ENCODE measurements around the gene COA8. TPM values are rescaled to one million over a fixed set of nuclear protein-coding genes. Genes with fewer than 3 reads are reported as not detected.

The COA8 gene
- total RNA-seq, 1 experiment from 2014 or later: 34.7 TPM

DNA sequence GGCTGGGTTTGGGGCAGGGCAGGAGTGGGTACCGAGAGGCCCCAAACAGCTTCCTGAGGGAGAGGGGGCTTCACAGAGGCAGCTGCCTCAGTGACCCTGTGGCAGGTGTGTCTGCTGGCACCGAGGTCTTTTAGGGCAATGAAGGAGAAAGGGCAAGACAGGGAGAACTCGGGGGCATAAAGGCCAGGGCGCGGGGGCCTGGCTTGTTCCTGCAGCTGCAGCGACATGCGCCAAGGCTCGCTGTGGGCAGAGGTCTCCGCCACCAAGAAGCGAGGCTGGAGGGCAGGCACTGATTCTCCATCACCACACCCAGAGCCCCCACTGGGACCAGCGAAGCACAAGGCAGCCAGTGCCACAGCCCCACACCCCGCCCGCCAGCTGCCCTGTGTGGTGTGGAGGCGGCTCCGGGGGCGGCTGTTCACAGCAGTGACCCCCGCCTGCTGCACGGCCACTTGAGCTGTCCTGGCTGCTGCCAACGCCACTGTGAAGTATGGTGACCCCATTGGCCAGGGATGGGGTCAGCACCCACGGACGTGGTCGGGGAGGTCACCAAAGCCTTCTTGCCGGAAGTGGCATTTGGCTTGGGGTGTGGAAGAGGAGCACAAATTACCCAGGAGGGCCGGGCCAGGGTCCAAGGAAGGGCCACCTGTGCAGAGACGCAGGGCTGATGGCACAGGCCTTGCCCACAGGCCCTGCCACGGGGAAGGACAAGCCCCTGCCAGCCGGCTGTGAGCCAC lies 16.7 kb upstream of the COA8 start:
- no peak for DNase-seq (ENCODE audit: low spot score)
- in situ Hi-C loops (cut with HindIII; ENCODE audit: low sequenced_read_pairs): no loop called here

DNA sequence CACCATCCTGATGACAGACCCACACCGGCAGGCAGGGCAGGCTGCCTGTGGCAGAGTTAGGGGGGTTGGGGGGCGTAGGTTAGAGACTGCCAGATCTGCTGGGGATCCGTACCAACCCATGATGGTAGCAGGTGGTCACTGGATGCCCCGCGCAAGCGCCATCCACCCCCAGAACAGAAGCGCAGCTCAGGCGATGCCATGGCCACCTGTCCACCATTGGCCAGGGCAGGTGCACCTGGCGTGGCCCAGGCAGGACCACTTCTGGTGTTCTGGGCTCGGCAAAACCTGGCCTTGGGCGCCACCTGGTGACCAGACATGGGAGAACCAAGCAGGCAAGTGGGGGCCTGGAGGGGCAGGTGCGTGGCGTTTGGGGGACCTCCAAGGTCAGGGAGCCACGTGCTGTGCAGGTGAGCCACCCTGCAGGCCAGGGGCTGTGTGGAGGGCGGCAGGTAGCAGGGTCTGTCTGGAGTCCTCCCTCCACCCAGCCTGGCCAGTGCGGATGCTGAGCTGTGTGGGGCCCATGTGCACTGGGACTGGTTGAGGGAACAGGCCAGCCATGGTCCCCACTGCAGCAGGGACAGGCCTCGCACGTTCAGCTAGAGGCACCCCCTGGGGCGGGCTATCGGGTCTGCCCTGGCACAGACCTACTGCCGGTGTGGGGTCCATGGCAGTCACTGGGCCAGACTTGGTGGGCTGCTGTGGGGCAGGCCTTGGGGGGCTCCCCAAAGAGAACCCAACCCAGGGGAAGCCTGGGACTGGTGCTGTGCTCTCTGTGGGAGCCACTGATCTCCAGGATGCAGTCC lies 15.9 kb upstream of the COA8 start:
- in situ Hi-C loops (cut with HindIII; ENCODE audit: low sequenced_read_pairs): no loop called here
- DNase-seq (ENCODE audit: low spot score): peak; percentile 94

DNA sequence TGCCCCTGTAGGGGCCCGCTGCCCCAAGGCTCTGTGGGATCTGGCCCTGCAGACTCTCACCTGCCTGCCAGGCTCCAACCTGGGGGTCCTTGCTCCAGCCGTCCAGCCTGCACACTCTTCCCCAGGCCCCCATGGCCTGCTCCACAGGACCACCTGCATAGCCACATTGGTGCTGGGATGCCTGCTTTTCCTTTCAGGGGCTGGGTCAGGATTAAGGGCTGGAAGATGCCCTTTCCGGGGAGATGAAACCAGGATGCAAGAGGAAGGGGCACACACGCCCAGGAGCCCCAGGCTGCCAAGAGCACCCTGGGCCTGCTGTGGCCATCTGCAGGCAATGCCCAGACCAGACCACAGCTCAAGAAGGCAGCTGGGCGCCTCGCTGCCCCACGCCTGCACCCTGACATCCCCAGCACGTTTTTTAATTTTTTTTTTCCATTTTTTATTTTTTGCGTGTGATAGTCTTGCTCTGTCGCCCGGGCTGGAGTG lies 15.3 kb upstream of the COA8 start:
- in situ Hi-C loops (cut with HindIII; ENCODE audit: low sequenced_read_pairs): no loop called here
- DNase-seq (ENCODE audit: low spot score): no peak

DNA sequence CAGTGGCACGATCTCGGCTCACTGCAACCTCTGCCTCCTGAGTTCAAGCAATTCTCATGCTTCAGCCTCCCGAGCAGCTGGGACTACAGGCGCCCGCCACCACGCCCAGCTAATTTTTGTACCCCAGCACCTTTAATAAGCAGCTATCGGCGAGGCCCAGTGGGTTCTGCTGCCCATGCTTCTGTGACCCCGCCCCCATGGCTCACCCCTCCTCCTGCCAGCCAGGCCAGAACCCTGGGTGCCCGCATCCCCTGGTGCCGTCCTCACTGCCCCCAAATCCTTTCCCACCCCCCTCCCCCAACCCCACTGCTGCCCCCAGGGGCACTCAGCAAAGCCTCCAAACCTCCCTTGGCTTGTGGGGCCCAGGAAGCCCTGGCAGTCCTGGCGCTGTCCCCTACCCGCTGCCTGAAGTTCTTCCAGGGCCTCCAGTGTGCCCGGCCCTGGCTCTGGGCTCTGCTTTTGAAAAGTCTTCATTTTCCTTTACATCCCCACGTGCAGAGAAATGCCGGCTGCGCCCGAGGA lies 14.8 kb upstream of the COA8 start:
- in situ Hi-C loops (cut with HindIII; ENCODE audit: low sequenced_read_pairs): no loop called here
- DNase-seq (ENCODE audit: low spot score): no peak

DNA sequence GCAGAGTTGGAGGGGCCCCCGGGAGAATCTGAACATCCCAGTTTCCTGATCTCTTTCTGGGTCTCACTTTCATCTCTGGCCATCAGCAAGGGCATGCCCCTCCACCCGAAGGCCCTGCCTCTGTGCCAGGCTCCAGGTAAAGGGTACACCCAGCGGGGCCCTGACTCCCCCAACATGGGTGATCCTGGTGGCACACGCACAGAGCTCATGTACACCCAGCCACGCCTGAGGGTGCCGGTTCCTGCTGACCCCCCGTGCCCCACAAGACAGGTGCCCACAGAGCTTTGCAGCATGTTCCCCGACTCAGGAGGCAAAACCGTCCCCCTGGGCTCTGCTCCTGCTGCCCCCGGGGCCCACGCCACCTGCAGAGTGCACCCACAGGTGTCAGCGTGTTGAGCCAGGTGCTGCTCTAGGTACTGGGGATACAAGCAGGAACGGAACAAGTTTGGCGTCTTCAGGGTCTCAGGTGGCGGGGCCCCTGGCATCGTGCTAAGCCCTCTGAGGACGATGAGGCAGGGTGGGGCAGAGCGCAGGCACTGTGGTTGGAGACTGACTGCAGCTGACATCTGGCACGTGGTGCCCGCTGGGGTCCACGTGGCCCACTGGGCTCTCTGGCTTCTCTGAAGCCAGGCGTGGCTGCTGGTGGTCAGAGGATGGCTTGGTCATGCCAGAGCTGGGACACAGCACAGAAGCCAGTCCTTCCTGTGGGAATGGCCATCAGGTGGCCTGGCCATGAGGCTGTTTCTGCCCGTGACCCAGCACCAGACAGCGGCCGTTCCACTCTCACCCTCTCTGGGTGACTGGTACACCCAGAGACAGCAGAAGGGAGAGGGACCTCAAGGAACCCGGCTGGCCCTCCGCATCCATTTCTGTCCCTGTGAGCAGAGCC lies 14.1 kb upstream of the COA8 start:
- DNase-seq (ENCODE audit: low spot score): no peak
- in situ Hi-C loops (cut with HindIII; ENCODE audit: low sequenced_read_pairs): no loop called here

DNA sequence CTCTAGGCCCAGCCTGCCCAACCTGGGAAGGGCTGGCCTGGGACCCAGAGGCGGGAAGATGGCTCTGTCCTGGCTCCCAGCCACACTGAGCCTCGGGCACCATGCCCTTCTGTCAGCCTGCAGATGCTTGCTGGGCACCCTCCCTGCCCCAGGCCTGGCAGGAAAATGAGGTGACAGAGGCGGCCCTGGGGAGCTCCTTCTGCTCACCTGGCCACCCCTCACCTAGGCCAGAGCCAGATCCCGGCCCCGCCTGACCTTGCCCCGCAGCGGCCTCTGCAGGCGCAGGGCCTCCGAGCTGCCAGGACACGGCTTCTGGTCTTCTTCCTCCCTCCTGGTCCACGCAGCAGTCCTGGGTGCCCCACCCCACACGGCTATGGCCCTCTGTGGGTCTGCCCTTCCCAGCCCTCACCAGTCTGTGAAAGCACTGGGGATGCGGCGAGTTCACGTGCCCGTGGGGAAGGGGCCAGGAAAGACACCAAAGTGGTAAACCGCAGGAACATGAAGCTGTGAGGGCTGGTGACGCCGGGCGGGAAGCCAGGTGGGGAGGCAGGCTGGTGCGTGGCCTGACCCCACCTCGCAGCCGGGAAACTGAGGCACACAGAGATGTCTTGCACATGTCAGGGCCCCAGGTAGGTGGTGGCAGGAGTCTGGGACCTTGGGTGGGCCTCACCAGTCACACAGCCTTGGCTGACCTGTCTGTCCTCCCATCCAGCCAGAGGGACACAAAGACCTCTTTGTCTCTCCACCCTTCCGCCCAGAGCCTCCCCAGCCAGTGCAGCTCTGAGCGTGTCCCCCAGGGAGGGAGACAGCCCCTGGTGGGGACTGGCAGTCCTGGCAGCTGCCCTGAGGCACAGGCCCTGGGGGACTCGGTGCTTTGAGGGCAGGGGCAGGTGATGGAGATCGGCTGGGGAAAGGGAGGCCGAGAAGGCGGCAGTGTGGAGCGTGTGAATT lies 13.1 kb upstream of the COA8 start:
- in situ Hi-C loops (cut with HindIII; ENCODE audit: low sequenced_read_pairs): no loop called here
- DNase-seq (ENCODE audit: low spot score): peak; percentile 91

DNA sequence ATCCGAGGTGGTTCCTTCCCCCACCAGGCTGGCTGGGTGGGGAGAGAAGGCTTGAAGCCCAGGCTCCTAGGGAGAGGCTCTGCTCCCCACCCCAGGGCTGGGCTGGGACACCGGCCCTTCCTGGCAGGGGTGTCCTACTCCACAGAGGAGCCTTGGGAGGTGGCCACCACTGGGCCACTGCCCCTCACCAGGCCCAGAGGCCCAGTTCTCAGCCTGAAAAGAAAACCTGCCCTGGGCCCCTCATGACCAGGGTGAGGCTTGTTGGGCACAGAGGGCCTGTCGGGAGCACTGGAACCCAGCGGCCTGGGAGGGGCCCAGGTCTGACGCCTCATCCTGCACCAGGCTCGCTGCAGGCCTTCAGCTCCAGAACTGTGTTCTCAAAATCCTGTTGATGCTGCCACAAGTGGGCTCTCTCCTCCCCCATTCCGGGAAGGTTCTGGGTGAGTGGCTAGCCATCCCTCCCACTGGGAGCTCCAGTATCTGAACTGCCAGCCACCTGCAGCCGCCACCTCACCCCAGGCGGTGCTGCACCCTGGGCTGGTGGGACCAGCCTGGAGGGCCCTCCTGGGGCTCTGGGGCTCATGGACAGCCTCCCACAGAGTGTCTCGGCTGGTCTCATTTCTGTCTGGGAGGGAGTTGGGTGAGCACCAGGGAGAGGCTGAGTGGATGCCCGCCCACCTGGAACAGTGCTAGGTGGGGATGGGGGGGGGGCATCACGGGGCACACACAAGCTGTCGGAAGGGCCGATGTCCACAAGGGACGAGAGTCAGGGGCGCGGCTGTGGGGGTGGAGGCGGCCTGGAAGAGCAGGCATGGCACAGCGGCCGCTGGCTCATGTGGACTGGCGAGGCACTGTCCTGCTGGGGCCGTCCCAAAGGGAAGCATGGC lies 12.1 kb upstream of the COA8 start:
- no peak for DNase-seq (ENCODE audit: low spot score)
- in situ Hi-C loops (cut with HindIII; ENCODE audit: low sequenced_read_pairs): no loop called here

DNA sequence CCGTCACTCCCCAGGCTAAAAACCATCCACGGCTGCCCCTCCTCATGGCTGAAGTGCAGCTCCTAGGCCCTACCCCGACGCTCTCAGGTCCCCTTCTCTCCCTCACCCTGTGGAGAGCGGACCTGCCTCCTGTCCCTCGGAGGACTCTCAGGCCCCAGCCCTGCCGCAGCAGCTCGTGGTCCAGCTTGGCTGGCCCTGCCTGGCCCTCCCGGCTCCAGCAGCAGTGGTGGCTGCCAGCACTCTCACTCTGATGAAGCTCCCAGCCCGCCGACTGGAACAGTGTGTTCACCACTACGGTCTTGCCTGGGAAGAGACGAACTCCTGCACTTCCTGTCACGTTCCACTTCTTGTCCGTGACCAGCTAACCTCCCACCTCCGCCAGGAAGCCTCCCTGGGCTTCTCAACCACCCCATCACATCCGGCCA lies 11.4 kb upstream of the COA8 start:
- in situ Hi-C loops (cut with HindIII; ENCODE audit: low sequenced_read_pairs): no loop called here
- peak; percentile 66 for DNase-seq (ENCODE audit: low spot score)

DNA sequence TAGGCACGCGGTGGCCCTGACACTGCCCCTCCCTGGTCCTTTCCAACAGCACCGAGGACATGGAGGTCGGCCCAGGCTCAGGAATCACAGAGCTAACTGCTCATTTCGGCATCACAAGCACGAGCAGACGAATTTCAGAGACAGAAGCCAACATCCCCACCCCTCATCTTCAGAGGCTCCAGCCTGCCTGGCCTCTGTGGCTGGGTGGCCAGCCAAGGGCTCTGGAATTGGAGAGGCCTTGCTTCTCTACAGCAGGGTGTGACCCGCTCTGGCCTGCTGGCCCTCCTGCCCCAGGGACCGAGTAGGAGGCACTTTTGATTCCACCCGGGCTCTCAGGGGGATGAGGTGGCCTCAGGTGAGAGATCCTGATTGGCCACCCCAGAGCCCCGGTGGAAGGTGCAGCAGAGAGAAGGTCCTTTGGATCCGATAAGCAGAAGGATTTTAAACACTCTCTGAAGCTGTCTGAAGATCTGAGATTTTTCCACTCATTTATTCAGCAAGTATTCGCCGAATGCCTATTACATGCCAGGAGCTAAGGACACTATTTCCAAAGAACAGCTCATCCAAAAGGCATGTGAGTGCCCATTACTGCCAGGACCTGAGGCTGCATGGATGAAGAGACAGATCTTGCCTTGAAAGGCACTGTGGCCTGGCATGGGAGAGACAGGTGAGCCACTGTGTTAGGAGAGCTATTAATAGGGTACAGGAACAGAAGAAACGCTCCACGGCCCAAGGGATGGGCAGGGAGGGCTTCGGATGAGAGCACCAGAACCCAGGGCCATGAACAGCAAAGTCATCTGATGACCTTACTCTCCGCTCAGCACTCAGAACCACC lies 10.5 kb upstream of the COA8 start:
- DNase-seq (ENCODE audit: low spot score): peak; percentile 73
- in situ Hi-C loops (cut with HindIII; ENCODE audit: low sequenced_read_pairs): no loop called here

DNA sequence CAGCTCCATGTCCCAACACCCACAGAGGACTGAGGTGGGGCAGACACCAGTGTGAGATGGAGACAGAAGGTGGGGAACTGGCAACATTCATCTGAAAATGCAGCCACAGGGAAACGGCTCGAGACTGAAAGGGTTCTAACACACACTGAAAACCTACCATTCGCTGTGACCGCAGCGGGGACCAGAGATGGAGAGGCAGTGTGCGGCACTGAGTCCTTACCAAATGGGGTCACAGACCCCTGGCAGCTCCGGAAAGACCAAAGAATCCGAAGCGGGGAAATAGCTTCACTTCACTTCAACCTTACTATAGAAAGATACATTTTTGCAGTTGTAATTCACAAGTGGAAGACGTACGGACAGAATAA lies 9.9 kb upstream of the COA8 start:
- in situ Hi-C loops (cut with HindIII; ENCODE audit: low sequenced_read_pairs): no loop called here
- no peak for DNase-seq (ENCODE audit: low spot score)

DNA sequence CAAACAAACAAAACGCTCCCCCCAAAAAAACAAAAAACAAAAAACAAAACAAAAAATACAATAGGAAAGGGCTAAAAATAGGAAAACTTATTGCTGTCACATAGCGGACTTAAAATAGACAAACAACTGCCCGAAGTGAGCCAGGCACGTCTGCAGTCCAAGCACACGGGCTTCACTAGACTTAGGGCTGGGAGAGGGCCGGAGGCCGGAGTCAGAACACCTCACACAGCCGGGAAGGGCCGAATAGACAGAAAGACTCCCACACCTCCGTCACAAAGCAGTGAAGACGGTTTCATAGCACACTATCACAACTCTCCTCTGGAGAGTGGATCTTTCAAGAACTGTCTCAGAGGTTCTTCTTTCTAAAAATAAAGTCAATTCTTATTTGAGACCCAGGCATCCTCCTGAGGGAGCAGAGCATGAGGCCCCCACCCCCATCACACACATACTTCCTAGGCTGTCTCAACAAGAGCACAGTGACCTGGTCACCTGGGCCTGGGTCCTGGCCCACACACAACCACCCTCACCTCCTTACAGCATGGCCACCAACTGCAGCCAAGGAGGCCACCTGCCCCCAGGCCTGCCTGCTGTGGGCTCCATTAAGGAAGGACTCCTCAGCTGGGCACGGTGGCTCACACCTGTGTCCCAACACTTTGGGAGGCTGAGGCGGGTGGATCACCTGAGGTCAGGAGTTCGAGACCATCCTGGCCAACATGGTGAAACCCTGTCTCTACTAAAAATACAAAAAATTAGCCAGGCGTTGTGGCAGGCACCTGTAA lies 7.0 kb upstream of the COA8 start:
- in situ Hi-C loops (cut with HindIII; ENCODE audit: low sequenced_read_pairs): no loop called here
- DNase-seq (ENCODE audit: low spot score): no peak

DNA sequence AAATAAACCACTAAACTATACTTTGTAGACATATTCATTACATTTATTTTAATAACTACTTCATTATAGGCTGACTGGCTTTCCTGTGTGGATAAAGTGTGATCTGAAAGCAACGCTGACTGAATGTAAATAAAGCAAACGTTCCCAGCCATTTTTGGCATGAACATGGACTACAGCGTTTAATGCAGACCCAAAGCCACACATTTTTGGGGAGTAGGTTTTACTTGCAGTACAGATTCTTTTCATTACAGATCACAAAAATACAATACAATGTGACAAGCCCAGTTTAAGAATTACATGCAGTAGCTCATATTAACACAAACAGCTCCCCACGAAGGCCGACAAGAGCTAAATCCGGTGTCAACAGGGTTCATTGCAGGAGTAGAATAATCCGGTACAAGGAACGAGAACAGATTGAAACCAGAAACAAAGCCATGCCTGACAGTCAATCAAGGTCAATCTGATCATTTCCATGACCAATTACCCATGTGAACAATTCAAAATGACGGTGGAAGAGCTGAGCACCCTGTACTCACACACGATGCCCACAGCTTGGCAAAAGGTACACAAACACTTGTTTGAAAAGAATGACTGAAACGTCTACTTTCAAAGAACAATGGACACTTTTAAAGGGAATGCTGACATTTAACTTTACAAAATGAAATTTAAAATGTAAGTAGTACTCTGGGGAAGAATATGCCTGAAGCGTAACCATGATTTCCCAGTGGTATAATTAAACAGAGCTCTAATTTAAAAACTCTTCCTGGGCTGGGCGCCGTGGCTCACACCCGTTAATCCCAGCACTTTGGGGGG lies 5.6 kb upstream of the COA8 start:
- no peak for DNase-seq (ENCODE audit: low spot score)
- in situ Hi-C loops (cut with HindIII; ENCODE audit: low sequenced_read_pairs): no loop called here

DNA sequence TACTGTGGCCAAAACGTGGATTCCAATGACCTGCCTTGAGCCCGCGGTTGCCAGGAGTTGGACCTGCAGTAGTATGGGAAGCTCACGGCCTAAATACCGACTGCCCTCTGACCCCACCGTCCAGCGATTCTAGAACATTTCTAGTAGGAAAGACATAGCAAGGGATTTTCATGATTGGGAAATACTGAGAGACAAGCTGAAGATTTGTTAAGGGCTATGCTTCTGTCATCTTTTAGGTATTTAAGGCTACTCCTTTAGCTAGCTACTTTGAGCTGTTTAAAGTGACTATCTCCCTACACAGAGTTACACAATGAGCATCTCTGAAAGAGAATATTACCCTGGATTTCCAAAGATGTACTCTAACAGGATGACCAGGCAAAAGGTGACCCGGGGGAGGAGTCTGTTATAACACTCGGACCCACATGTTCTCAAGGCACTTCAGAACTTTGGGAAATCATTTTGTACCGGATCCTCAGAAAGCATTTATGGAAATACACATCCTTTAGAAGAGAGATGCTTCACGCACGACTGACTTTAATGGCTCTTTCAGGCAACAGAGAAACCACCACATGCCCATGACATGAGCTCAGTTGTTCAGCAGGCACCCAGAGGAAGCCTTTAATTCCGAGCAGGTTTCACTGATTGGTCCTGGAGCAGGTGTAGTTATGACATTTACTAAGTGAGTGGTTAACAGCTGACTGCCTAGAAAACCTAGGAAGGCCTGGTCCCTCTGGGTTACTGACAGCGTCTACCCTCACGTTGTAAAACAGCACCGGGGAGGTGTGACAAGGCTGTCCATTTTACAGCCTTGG lies 4.5 kb upstream of the COA8 start:
- no peak for DNase-seq (ENCODE audit: low spot score)
- in situ Hi-C loops (cut with HindIII; ENCODE audit: low sequenced_read_pairs): no loop called here

DNA sequence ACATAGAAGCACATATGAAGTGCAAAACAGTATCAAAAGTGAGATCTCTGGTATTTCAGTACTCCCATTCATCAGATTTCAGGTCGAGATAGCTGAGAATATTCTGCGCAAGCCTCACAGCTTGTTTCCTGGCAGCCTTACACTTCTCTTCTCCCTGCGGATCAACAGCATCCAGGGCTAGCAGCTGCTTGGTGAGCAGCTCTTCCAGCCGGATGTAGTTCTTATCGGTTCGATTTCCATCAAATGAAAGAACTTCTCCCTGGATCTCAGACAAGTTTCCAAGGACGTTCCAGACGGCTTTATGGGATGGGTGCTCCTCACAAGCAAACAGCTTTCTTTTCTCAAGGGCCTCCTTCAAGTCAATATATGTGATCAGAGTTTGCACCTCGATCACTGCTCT lies 3.0 kb upstream of the COA8 start:
- in situ Hi-C loops (cut with HindIII; ENCODE audit: low sequenced_read_pairs): no loop called here

More for the DNA sequence above, 3.0 kb upstream of the COA8 start:
- no peak for DNase-seq (ENCODE audit: low spot score)

All from G401 (cell line).